ENCODE measurements around the gene CAVIN4.

CAVIN4 gene

GRCh38 chr9:100577776-100578448 is at the start of gene CAVIN4:
TSS of gene CAVIN4 (plus strand) at chr9:100578079. CDS start at chr9:100578144, 65 bp downstream.
- no peak for DNase-seq (ENCODE audit: low read depth)

DNA sequence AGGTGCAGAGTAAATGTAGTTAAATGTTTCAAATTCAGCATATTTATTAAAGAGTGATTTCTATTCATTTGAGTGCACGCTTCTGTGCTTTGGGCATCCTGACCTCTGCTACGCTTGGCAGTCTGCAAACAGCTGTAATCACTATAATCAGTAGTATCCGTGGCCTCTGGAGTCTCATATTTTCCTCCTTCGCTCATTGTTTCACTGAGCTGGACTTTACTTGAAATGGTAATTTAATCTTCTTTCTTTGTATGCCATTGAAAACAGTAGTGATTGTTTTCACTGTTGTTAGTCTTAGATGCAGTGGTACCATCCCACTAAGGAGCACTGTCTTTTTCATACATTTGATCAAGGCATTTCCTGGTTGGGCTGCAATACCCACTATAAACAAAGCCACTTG is 43.5 kb upstream of the CAVIN4 start:
- no peak for DNase-seq (ENCODE audit: low read depth)

- no peak for DNase-seq (ENCODE audit: low read depth)
Measured at GRCh38 chr9:100540327-100540726, 37.6 kb upstream of the CAVIN4 start.

DNA sequence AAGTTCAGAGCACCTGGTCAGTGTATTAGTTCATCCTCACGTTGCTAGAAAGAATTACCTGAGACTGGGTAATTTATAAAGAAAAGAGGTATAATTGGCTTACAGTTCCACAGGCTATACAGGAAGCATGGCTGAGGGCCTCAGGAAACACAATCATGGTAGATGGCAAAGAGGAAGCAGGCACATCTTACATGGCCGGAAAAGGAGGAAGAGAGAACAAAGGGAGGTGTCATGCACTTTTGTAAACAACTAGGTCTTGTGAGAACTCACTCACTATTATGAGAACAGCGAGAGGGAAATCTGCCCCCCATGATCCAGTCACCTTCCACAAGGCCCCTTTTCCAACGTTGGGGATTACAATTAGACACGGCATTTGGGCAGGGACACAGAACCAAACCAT is 28.8 kb upstream of the CAVIN4 start:
- no peak for DNase-seq (ENCODE audit: low read depth)

DNA sequence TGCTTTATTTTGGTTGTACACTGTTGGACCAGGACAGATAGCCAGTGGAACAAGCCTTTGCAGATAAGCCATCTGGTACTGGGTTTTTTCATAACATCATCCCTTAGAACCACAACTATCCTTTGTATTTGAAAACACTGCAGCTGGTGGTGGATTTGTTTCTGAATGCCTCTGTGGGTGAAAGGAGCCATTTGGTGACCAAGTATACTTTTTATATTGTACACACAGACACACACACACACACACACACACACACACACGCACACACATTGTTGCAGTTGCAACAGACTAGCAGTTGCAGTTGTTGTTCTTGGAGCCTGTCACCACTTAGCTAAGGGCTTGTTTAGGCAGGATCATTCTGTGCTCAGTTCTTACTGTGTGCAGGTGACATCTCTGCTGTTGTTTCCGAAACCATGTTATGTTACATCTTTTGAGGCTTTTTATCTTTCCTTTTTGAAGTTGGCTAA is 22.9 kb upstream of the CAVIN4 start:
- DNase-seq (ENCODE audit: low read depth) = no peak

GRCh38 chr9:100555471-100555870 is 22.4 kb upstream of the CAVIN4 start:
- no peak for DNase-seq (ENCODE audit: low read depth)

DNA sequence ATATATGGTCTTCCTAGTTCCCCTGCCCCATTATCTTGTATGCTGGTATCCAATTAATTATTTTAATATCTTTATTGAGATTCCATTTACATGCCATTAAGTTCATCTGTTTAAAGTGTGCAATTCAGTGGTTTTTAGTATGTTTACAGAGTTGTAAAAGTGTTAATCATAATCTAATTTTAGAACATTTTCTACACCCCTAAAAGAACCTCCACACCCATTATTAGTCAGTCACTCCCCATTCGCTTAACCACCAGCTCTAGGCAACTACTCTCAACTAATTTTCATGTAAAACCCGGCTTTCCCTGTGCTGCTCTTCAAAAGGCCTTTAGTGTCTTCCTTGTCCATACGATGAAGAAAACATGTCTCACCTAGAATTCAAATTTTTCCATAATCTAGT is 20.8 kb upstream of the CAVIN4 start:
- DNase-seq (ENCODE audit: low read depth) = no peak

DNA sequence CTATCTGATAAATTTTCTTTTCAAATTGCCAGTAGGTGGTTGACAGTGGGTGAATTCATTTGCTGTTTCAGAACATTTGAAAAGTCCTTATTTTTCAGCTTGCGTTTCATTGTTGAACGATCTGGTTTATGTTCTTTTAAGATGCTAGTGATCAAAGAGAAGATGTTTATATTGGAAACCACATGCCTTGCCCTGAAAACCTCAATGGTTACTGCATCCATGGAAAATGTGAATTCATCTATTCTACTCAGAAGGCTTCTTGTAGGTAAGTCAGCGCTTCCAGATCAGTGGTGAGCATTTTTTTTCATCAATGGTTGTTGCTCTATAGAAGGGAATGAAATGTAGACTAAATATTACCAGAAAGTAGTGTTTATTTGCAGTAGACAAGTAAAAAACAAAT is 16.6 kb upstream of the CAVIN4 start:
- no peak for DNase-seq (ENCODE audit: low read depth)

- no peak for DNase-seq (ENCODE audit: low read depth)
Measured at GRCh38 chr9:100567856-100568255, 10.0 kb upstream of the CAVIN4 start.

GRCh38 chr9:100573655-100574260 is 4.1 kb upstream of the CAVIN4 start:
- DNase-seq (ENCODE audit: low read depth) = no peak

GRCh38 chr9:100575006-100575405 is 2.9 kb upstream of the CAVIN4 start:
- DNase-seq (ENCODE audit: low read depth) = no peak

DNA sequence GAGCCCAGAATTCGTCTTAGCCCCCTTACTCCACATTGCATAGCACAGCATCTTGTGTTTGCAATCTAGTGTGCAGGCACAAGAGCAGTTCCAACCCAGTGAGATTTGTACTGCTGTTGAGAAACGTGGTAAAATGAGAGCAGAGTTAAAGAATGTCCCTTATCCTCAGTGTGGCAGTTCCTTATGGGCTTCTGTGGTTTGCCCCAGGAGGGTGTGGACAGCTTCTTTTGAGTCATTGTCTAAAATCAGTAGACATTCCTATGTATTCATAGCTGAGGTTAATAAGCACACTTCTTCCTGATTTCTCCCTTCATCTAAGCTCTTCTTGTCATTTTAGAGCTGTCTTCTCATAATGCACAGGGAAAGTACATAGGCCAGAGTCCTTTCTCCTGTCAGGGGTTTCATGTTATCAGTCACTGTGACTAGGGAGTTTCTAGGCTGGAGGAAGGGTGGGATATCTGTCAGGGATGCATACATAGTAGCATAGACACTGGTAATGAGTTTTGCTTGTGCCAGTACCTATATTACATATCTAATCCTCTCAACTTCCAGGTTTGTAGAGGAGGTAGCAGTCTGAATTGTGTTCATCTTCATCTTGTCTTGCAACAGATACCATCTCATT is 2.0 kb upstream of the CAVIN4 start:
- DNase-seq (ENCODE audit: low read depth) = no peak

- no peak for DNase-seq (ENCODE audit: low read depth)
Measured at GRCh38 chr9:100578610-100579009, 731 bp downstream of the CAVIN4 start.

DNA sequence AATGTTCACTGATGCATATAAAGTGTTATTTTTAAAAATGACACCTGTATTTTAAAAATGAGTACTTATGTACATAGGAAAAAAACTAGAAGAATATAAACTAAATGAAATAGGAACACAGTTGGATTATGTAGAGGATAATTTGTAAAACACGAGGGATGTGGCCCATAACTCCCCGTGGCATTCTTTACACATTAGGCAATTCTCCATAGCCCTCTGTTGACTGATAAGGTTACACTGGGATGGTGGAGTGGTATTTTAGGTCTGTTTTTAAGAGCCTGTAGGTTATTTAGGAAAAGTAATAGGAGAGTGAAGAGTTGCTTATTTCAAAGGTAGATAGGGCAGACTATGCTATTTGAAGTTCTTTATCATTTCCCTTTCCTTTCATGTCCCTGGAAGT is 1.8 kb downstream of the CAVIN4 start:
- DNase-seq (ENCODE audit: low read depth) = no peak

GRCh38 chr9:100580257-100580656 is 2.4 kb downstream of the CAVIN4 start:
- DNase-seq (ENCODE audit: low read depth) = no peak

DNA sequence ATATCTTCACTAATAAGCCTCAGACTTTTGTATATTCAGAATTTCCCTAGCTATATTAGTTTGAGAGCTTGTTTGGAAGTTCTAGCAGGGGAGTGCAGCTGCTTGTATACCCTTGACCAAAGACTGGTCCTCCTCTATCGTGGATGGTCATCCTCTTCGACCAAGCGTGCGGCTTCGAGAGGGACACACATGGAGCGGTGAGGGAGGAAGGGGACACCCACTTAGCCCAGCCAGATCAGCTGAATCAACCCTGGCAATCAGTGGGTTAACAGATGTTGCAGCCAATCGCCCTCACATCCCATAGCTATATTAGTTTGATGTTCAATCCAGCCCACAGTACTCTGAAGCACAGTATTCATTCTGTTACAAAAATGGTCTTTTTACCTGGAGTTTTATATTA is 3.2 kb downstream of the CAVIN4 start:
- DNase-seq (ENCODE audit: low read depth) = no peak

DNA sequence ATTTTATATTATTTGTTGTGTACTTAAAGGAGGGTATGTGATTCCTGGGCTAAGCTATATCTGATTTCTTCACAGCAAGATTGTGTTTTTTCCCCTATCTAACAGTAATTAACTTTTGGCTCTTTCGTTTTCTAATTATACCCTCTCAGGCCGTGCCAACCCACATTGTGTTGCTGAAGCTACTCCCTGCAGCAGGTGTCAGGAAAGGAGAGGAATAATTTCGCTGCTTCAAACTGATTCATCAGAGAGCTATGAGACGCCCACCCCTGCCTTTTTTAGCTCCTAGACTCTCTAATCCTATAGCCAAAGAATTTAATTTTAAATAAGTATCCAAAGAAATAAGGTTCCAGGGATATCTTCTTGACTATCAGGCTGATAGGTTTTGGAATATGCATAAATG is 3.8 kb downstream of the CAVIN4 start:
- DNase-seq (ENCODE audit: low read depth) = no peak

- DNase-seq (ENCODE audit: low read depth) = no peak
Measured at GRCh38 chr9:100583014-100583802, 5.3 kb downstream of the CAVIN4 start.

- DNase-seq (ENCODE audit: low read depth) = no peak
Measured at GRCh38 chr9:100584951-100585350, 7.1 kb downstream of the CAVIN4 start.

- no peak for DNase-seq (ENCODE audit: low read depth)
Measured at GRCh38 chr9:100586093-100586492, 8.2 kb downstream of the CAVIN4 start.

DNA sequence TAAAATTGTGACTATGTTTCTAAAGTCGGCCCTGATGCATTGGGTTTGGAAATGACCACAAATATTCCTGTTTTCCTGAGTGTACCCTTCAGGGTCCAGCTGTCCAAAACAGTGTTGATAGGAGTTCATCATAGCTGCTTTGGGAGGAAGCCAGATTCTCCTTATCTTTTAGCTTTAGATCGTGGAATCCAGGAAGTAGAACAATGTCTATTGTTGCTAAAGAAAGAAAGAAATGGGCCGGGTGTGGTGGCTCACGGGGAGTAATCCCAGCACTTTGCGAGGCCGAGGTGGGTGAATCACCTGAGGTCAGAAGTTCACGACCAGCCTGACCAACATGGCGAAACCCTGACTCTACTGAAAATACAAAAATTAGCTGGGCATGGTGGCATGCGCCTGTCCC is 9.5 kb downstream of the CAVIN4 start:
- no peak for DNase-seq (ENCODE audit: low read depth)

DNA sequence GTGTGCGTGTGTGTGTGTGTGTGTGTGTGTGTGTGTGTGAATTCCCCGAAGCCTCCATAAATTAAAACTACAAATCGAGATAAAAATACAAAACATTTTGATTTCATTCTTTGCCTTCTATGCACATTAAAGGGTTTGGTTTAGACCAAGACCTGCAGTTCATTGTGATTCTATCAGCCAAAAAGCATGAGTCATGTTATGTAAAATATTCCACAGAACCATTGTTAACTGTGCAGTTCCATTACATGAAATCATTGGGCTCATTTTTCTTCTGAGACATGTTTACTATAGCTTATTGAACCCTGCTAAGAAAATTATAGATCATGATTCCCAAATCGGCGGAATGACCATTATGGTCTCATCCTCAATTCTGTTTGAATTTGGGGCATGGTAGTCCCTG is 11.7 kb downstream of the CAVIN4 start:
- DNase-seq (ENCODE audit: low read depth) = no peak

DNA sequence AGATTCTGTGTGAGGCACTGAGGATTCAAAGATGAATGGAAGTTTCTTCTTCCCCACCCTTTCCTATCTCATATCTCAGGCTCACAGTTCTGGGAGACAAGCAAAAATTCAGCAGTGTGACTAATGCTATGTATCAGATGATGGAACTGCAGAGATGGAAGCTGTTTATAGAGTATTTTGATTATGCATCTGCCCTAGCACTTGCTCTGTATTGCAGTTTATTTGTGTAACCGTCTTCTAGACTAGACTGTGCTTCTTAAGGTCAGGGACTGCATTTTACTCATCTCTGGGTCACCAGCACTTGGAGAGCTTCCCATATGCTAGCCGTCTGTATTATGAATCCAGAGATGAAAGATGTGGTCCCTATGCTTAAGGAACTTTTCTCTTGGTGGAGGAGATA is 12.6 kb downstream of the CAVIN4 start:
- no peak for DNase-seq (ENCODE audit: low read depth)
